Measurements from ENCODE around the gene FBXO34. TPM values are rescaled to one million over a fixed set of nuclear protein-coding genes. Genes with fewer than 3 reads are reported as not detected.
"Not testable (repeated sequence)": the region's sequence is repeated elsewhere in the genome, so short reads cannot be mapped to it uniquely, and the experiment has no call there.

FBXO34 gene
- polyA plus RNA-seq, 4 donors: 33.6 to 42.3 (median 34.8) TPM

GRCh38 chr14:55373784-55374705 is 102.8 kb downstream of the FBXO34 start:
- no peak for DNase-seq (ENCODE audit: low read depth in 4 of 4, low spot score in 2 of 4)

GRCh38 chr14:55374771-55375170 is 103.5 kb downstream of the FBXO34 start:
- no peak for DNase-seq (ENCODE audit: low read depth in 4 of 4, low spot score in 2 of 4)

- DNase-seq (ENCODE audit: low read depth in 4 of 4, low spot score in 2 of 4): no peak
These were observed 106.0 kb downstream of the FBXO34 start for GRCh38 chr14:55377236-55377635.

GRCh38 chr14:55381040-55381439 is 109.8 kb downstream of the FBXO34 start:
- DNase-seq (ENCODE audit: low read depth in 4 of 4, low spot score in 2 of 4): no peak

- DNase-seq (ENCODE audit: low read depth in 4 of 4, low spot score in 2 of 4): no peak
These were observed 110.3 kb downstream of the FBXO34 start for GRCh38 chr14:55381561-55381960.

GRCh38 chr14:55382483-55382882 is 111.3 kb downstream of the FBXO34 start:
- no peak for DNase-seq (ENCODE audit: low read depth in 4 of 4, low spot score in 2 of 4)

- not testable (repeated sequence) for DNase-seq (ENCODE audit: low read depth in 4 of 4, low spot score in 2 of 4)
These were observed 111.8 kb downstream of the FBXO34 start for GRCh38 chr14:55383056-55383466.

- no peak for DNase-seq (ENCODE audit: low read depth in 4 of 4, low spot score in 2 of 4)
These were observed 112.4 kb downstream of the FBXO34 start for GRCh38 chr14:55383541-55384140.

GRCh38 chr14:55384536-55384935 is 113.3 kb downstream of the FBXO34 start:
- DNase-seq (ENCODE audit: low read depth in 4 of 4, low spot score in 2 of 4): no peak

- DNase-seq (ENCODE audit: low read depth in 4 of 4, low spot score in 2 of 4): no peak
These were observed 115.0 kb downstream of the FBXO34 start for GRCh38 chr14:55386037-55386808.

GRCh38 chr14:55387121-55387520 is 115.9 kb downstream of the FBXO34 start:
- DNase-seq (ENCODE audit: low read depth in 4 of 4, low spot score in 2 of 4): no peak

GRCh38 chr14:55388160-55388559 is 116.9 kb downstream of the FBXO34 start:
- DNase-seq (ENCODE audit: low read depth in 4 of 4, low spot score in 2 of 4): no peak

- no peak for DNase-seq (ENCODE audit: low read depth in 4 of 4, low spot score in 2 of 4)
These were observed 118.1 kb downstream of the FBXO34 start for GRCh38 chr14:55389330-55389729.

- DNase-seq (ENCODE audit: low read depth in 4 of 4, low spot score in 2 of 4): no peak
These were observed 127.5 kb downstream of the FBXO34 start for GRCh38 chr14:55398679-55399078.

- DNase-seq (ENCODE audit: low read depth in 4 of 4, low spot score in 2 of 4): no peak
These were observed 128.0 kb downstream of the FBXO34 start for GRCh38 chr14:55399183-55399582.

GRCh38 chr14:55399852-55400251 is 128.6 kb downstream of the FBXO34 start:
- DNase-seq (ENCODE audit: low read depth in 4 of 4, low spot score in 2 of 4): no peak

GRCh38 chr14:55401751-55402150 is 130.5 kb downstream of the FBXO34 start:
- DNase-seq (ENCODE audit: low read depth in 4 of 4, low spot score in 2 of 4): no peak

Data from left renal cortex interstitium (tissue), 4 donors.